ENCODE measurements around the gene TOPORS.

GRCh38 chr9:32573821-32574220, 21.4 kb upstream of the TOPORS start:
- TF ChIP-seq CTCF (IDR thresholded peaks at IDR 0.05; ENCODE audit: low read depth, low read length, missing input control), result no peak
- TF ChIP-seq REST (IDR thresholded peaks at IDR 0.05), result no peak
- no peak for TF ChIP-seq RXRA (IDR thresholded peaks at IDR 0.05)
- TF ChIP-seq JUND (IDR thresholded peaks at IDR 0.05), result no peak
- TF ChIP-seq ATF3 (IDR thresholded peaks at IDR 0.05), result no peak
- TF ChIP-seq MAX (IDR thresholded peaks at IDR 0.05), result no peak
- no peak for TF ChIP-seq NR2F2 (IDR thresholded peaks at IDR 0.05)
- TF ChIP-seq EGR1 (IDR thresholded peaks at IDR 0.05; ENCODE audit: low read depth in 2 of 2), result no peak
- TF ChIP-seq TAF1 (conservative IDR thresholded peaks at IDR 0.05), result no peak
- no peak for TF ChIP-seq ZBTB33 (IDR thresholded peaks at IDR 0.05)
- TF ChIP-seq RAD21 (IDR thresholded peaks at IDR 0.05), result no peak
- no peak for TF ChIP-seq YY1 (IDR thresholded peaks at IDR 0.05)
- no peak for TF ChIP-seq GABPA (IDR thresholded peaks at IDR 0.05 in 1 of 2, conservative IDR thresholded peaks at IDR 0.05 in 1 of 2)
